ENCODE measurements around the gene IFI27. TPM values are rescaled to one million over a fixed set of nuclear protein-coding genes. Genes with fewer than 3 reads are reported as not detected.

The IFI27 gene
- total RNA-seq, 1 donor from 2014 or later = under 0.01 TPM

GRCh38 chr14:94164685-94165431 lies 54.3 kb downstream of the IFI27 start:
- no peak overlapping the region for H3K4me3 ChIP-seq (ENCODE audit: low read depth, low read length)
- no peak for DNase-seq (ENCODE audit: low read depth)
- H3K36me3 ChIP-seq (ENCODE audit: control insufficient read depth, insufficient read depth, low read length) = no peaks in the 10 kb centered on the region
- no peak for TF ChIP-seq CTCF (IDR thresholded peaks at IDR 0.05; ENCODE audit: insufficient read depth, low read length, poor library complexity, severe bottlenecking)
- peaks cover 21% of the 10 kb centered on the region for H3K27me3 ChIP-seq (ENCODE audit: control insufficient read depth, insufficient read depth, low read length)

GRCh38 chr14:94165744-94166143 lies 55.2 kb downstream of the IFI27 start:
- H3K4me3 ChIP-seq (ENCODE audit: low read depth, low read length) = no peak overlapping the region
- no peaks in the 10 kb centered on the region for H3K36me3 ChIP-seq (ENCODE audit: control insufficient read depth, insufficient read depth, low read length)
- H3K27me3 ChIP-seq (ENCODE audit: control insufficient read depth, insufficient read depth, low read length) = peaks cover 21% of the 10 kb centered on the region
- no peak for DNase-seq (ENCODE audit: low read depth)
- TF ChIP-seq CTCF (IDR thresholded peaks at IDR 0.05; ENCODE audit: insufficient read depth, low read length, poor library complexity, severe bottlenecking) = no peak

Other genes with a start within 250 kb of the IFI27 start
- gene FAM181A, start 183.4 kb upstream of the IFI27 start, total RNA-seq = not detected in 2 replicates
- 7.4 and 8.8 TPM in 2 replicates for gene ASB2, start 134.2 kb upstream of the IFI27 start, total RNA-seq
- not detected in 2 replicates for gene CCDC197, start 113.4 kb upstream of the IFI27 start, total RNA-seq
- 6.4 and 8.3 TPM in 2 replicates for gene OTUB2, start 84.4 kb upstream of the IFI27 start, total RNA-seq
- gene DDX24, start 29.5 kb upstream of the IFI27 start, total RNA-seq = 97.3 and 98.2 TPM in 2 replicates
- 21.5 and 24.7 TPM in 2 replicates for gene IFI27L1, start 29.4 kb upstream of the IFI27 start, total RNA-seq
- gene IFI27L2, start 18.9 kb downstream of the IFI27 start, total RNA-seq = 81.0 and 155 TPM in 2 replicates
- 0.68 and 2.4 TPM in 2 replicates for gene PPP4R4, start 63.6 kb downstream of the IFI27 start, total RNA-seq
- gene SERPINA10, start 182.5 kb downstream of the IFI27 start, total RNA-seq = not detected in 2 replicates
- 0.07 TPM in 1 of 2 replicates, not detected in the other for gene SERPINA6, start 212.6 kb downstream of the IFI27 start, total RNA-seq

Measured in kidney epithelial cell (primary cell).